Hematopoietic multipotent progenitor cell treated with erythropoietin and hydrocortisone succinate and interleukin-3 and kit ligand, for 15 days (in vitro differentiated cells): Measurements from ENCODE around the gene SERPINA3.

Experiments used
- DNase-seq: peaks from one replicate; pipeline ENCODE4 v3.0.0-alpha.2; 2015; ENCODE audit warnings: low spot score

SERPINA3 gene

DNA sequence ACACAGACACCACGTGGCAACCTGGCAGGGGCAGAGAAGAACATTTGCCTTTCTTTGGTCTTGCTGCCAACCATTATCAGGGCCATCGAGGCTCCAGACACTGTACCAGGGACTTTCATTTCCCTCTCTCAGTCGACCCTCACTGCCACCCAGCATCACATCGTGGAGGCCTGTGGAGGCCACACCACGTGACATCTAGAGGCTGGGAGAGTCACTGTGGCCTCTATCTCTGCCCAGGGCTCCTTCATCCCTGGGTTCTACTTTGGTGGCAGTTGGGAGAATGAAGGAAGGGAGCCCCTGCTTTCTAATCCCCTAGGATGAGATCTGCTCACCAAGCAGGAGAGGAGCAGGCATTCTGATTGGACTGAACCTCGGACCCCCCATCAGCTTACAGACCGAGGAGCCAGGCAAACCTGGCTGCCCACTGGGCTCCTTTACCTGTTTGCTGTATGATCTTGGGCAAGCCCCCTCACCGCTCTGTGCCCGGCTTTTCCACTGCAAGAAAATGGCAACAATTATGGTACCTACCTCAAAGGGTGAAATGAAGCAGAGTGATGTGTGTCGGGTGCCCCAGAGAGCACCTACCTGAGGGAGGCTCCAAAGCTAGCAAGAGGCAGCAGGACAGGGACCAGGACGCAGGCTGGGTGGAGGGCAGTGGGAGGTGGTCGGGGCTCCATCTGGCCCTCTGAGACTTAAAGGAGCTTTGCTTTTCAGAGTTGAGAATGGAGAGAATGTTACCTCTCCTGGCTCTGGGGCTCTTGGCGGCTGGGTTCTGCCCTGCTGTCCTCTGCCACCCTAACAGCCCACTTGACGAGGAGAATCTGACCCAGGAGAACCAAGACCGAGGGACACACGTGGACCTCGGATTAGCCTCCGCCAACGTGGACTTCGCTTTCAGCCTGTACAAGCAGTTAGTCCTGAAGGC lies 1.8 kb downstream of the SERPINA3 start:
- DNase-seq: no peak

DNA sequence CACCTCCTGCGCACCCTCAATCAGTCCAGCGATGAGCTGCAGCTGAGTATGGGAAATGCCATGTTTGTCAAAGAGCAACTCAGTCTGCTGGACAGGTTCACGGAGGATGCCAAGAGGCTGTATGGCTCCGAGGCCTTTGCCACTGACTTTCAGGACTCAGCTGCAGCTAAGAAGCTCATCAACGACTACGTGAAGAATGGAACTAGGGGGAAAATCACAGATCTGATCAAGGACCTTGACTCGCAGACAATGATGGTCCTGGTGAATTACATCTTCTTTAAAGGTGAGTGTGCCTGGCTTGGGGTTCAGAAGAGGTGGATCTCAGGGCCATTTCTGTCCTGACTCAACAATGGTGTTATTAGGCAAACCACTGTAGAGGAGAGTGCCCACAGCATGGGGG lies 2.6 kb downstream of the SERPINA3 start:
- DNase-seq: no peak

- DNase-seq: no peak
These were observed 3.1 kb downstream of the SERPINA3 start for GRCh38 chr14:94615254-94615653.

GRCh38 chr14:94615823-94616570 lies 3.8 kb downstream of the SERPINA3 start:
- DNase-seq: no peak

GRCh38 chr14:94617366-94617941 lies 5.3 kb downstream of the SERPINA3 start:
- DNase-seq: no peak

DNA sequence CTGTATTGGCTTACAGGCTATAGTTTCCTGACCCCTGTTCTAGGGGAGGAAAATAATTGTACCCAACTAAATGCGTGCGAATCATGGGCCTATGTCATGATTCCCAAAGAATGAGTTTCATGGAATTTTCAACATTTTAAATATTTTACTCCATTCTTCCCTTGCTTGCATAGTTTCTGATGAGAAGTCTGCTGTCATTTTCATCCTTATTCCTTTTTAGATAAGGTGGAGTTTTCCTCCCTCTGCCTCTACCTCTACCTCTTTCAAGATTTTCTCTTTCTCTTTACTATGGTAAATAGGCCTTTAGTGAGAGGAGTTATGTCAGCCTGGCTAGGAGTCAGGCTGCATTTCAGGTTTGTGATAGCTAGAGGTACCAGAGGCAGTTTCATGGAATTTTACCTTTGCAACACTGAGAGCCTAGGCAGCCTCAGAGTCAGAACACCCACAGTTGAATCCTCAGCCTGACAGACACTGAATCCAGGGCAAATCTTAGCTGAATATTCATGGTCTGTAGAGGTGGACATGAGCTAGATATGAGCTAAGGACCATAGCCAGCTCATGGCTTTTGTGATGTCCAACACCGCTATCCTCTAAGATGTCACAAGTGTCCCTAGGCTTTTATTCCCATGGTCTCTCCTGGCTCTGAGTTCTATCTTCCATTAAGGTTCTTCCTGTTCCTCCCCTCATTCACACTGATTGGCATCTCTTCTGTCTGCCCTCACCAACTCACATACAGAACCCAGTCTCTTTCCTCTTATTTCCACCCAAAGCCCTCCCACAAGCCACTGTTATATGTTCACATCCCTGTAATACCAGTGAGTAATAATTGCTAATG lies 6.0 kb downstream of the SERPINA3 start:
- no peak for DNase-seq

GRCh38 chr14:94619297-94619696 lies 7.1 kb downstream of the SERPINA3 start:
- DNase-seq: no peak

- DNase-seq: no peak
These were observed 8.4 kb downstream of the SERPINA3 start for GRCh38 chr14:94620597-94620996.

DNA sequence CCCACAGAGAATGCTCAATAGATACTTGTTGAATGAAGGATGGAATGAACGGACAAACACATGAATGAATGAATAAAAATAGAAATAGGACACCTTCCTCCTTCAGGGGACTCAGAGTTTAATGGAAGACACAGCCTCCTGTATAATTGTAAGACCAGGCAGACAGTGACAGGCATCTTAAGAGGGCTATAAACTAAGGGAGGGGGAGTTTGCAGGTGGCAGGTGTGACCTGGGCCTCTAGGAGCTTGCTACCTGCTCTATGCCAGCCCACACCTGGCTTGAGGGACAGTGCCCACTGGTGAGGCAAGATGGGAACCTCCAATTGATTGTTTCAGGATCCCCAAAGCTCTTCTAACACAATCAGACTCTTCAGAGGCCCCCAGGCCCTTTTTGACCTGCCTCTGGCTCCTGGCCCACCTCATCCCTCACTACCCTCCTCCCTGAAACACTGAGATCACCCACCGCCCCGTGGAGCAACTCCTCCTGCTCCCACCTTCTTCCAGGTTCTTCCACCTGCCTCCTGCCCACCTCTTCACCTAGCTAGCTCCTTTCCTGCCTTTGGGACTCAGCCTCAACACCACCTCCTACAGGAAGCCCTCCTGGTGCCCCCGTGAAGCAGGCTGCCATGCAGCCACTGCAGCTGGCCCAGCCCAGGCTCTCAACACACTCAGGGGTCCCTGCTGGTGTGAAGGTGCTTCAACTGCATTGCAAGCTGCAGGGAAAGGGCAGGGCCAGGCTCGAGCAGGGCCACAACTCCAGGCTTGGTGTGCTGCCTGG lies 9.4 kb downstream of the SERPINA3 start:
- DNase-seq: no peak

DNA sequence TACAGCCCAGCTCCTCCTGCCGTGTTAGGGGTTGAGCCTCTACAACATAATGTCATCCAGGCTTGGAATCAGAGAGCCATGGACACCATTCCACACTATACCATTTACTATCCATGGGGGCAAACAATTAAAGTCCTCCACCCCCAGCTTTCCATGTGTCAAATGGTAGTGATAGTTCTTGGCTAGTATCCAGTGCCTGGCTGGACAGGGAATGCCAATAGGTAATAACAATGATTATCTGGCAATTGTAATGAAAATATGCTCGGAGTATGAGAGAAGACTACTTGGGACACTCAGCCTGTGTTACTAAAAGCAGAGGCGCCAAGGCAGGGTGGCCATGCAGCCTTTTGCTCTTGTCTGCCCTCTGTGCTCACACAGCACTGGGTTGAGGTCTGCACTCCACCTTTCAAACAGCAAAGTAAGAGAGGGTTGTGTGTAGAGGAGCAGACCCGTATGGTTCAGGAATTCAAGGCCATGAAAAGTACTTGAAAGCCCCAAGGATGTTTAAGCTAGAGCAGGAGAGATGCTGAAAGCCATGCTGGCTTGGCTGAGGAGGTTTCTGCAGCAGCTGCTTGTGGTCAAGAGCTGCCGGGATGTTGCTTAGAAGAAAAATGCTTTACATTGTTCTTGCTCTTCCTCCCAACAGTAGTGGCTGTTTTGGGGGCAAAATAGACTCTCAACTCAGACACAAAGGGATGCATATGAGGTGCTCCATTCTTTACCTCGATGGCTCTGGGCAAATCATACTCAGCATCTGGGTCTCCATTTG lies 10.6 kb downstream of the SERPINA3 start:
- DNase-seq: no peak

- no peak for DNase-seq
These were observed 11.2 kb downstream of the SERPINA3 start for GRCh38 chr14:94623422-94623809.

DNA sequence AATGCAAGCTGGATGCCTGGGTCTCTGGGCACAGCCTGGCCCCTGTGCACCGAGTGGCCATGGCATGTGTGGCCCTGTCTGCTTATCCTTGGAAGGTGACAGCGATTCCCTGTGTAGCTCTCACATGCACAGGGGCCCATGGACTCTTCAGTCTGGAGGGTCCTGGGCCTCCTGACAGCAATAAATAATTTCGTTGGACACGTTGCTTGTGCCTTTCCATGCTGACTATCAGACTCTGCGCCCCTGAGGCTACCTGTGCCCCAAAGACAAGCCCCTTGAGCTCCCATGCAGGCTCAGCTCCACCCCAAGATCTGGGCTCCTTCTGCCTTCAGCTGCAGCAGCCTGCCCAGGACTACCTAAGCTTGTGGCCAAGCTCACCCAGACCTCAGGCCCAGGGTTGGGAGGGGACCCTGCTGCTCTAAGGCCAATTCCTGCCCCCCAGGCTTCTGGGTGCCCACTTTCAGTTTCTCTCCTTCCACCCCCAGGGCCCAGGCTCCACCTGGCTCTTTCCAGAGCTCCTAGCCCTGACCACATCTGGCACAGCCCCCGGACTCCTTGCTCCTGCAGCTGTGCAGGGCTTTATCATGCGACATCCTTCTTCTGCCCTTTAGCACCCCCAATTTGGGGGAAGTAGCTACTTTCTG lies 11.8 kb downstream of the SERPINA3 start:
- DNase-seq: no peak

DNA sequence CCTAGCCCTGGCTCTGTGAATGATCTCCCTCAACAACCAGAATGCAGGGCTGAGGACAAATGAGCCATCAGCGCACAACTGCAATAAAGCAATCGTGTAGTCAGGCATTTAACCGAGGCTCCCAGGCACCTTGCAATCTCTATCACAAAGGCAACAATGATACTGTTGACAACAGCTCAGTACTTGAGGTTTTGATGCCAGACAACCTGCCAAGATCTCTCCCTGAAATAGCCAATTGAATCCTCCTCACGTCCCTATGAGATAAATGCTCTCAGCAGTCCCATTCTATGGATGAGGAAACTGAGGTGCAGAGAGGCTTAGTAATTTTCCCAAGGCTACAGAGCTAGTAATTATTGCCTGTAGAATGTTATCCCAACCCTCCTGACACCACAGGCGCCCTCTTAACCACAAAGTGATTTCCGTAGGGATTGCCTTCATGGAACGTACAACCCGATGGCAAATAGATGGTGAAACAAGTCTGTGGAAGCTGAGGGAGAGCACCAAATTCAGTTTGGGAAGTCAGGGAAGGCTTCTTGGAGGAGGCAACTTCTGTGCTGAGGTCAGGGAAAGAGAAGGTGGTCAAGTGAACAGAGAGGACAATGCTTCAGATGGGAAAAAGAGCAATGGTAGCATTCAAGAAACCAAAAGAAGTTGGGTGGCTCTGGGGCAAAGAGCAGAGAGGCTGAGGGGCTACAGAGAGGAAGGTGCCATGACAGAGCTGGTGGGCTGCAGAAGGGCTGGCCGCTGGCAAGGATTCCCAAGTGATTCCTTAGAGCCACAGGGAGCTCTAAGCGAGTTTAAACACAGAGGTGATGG lies 12.6 kb downstream of the SERPINA3 start:
- no peak for DNase-seq

DNA sequence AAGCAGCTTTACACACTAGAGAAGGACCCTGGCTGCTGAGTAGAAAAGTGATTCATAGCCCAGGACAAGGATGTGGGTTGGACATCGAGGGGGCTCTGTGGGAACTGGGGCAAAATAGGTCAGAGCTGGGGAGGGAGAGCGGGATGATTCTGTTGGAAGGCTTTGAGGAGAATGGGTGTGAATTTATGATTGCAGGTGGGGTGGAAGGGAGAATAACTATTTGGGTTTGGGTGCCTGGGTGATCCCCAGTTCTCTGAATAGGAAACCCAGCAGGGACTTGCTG lies 13.1 kb downstream of the SERPINA3 start:
- DNase-seq: no peak

DNA sequence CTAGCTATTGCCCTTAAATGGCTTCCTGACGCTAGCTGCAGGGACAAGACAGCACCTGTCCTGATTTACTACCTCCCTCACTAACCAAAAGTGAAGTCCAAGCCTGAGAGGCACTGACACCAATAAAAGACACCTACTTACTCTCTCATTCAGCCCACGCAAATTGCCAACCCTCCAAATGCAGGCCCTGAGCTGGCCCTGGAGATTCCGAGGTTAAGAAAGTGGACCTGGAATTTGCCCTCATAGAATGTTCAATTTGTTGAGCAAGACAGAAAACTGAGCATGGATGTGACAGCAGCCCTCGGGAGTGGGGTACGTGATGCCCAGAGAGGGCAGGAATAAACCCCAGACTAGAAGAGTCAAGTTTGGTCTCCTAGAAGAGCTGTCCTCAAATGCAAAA lies 16.4 kb downstream of the SERPINA3 start:
- no peak for DNase-seq

DNA sequence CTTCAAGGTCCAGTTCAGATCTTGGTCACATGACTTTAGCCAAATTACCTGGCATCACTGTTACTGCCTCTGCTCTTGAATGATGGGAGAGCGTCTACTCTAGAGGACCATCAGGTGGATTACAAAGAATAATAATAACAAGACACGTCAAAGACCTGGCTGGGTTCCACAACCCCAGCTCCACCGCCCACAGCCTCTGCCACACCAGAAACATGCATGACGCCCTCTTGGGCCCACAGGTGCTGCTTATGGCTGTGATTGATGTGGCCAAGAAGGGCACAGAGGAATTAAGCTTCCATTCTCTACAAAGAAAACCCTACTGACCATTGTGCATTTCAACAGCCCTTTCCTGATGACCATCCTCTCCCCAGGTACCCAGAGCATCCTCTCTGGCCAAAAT lies 18.2 kb downstream of the SERPINA3 start:
- DNase-seq: no peak

- no peak for DNase-seq
These were observed 18.9 kb downstream of the SERPINA3 start for GRCh38 chr14:94631050-94631449.

DNA sequence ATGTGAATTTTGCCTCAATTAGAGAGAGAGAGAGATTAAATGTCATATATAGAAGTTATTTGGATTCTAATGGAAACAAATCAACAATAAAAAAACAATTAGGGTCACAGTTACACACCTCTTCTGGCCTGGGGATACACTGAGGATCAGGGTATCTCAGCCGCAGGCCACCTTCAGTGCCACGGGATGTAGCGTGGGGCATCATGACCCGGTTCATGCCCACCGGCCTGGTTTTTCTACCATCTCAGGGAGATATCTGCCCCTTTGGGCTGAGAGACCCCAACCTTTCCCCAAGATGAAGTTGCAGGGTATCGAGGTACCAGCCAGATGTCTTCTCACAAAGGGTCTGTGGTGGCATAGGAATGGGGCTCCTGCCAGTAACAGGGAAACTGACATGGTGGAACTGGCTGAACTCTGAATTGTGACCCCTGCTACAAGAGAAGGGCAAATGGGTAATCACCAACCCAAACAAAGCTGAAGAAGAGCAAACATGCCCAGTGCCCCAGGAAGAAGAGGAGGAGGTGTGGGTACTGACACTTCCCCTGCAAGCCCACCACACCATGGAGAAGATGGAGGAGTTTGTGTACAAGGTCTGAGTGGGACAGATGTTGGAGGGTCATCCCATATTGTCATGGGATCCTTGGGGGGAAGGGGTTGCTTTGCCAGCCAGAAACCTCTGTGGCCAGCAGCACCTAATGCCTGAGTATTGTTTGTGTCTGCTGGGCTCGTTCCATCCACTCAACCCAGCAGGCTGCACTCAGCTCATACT lies 19.5 kb downstream of the SERPINA3 start:
- no peak for DNase-seq

DNA sequence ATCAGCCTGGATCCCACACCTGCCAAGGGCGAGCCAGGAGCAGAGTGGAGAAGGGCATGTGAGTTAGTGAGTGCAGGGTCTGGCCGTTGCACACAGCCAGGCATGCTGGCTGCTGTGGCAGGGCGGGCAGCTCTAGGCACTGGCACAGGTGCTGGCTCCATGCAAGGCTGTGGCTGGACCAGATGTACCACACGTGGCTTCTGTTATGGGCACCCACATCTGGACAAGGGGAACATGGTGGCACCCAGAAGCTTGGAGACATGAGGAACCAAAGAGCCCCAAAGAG lies 20.1 kb downstream of the SERPINA3 start:
- DNase-seq: no peak
